Measurements from ENCODE around the gene ARFIP1. TPM values are rescaled to one million over a fixed set of nuclear protein-coding genes. Genes with fewer than 3 reads are reported as not detected.

ARFIP1 gene
- total and polyA plus RNA-seq, 9 of the 15 experiments (the other 6 are each of a cell fraction or from before 2014, with no cell fraction given) = 14.1 to 25.1 (median 20.9) TPM

DNA sequence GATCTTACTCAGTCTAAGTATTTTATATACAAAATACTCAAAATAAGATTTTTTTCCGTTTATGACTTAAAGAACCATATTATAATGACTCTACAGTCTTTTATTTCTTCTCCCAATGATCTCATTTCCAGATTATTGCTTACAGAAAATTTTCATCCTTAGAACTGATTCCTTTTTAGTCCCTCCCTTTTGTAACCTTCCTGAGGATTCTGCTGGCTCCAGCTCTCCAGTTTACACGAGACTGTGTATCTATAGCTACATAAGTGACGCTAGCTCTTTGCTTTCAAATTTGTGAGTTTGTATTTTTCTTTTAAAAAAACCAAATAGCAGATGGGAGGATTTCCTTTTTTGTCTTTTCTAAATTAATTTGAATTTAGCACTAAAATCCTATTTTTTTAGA is 180.3 kb downstream of the ARFIP1 start:
- Histone ChIP-seq H3K79me2 (ENCODE audit: control insufficient read depth, insufficient read depth, low read length) (no peaks in the 10 kb centered on the region), H3K27ac (ENCODE audit: extremely low read depth, low read depth, low read length) (no peak overlapping the region), H3K4me3 (no peak overlapping the region), H3K9me1 (ENCODE audit: control insufficient read depth, insufficient read depth, low read length) (no peaks in the 10 kb centered on the region), H3K27me3 (ENCODE audit: control insufficient read depth in 2 of 2, insufficient read depth in 2 of 2, low read length in 2 of 2) (peaks cover 0 to 15% of the 10 kb centered on the region in 2 experiments; a peak in 2 of 5 replicates), H3K9me3 (replicated peaks; ENCODE audit: control insufficient read depth, insufficient read depth, low read depth, low read length) (no peaks in the 10 kb centered on the region), H3K36me3 (ENCODE audit: control insufficient read depth, insufficient read depth, low read length) (no peaks in the 10 kb centered on the region), H3K9ac (ENCODE audit: insufficient read depth in 1 of 2, low read depth in 2 of 2, low read length in 2 of 2) (no peak overlapping the region), H3K4me2 (ENCODE audit: insufficient read depth, low read length) (no peak overlapping the region), H3K4me1 (replicated peaks in 1 of 2; ENCODE audit: control insufficient read depth in 2 of 2, insufficient read depth in 2 of 2, low read length in 2 of 2) (peaks cover 7 to 25% of the 10 kb centered on the region in 2 experiments), H2AFZ (ENCODE audit: low read depth, low read length) (no peak overlapping the region), H4K20me1 (replicated peaks; ENCODE audit: control insufficient read depth, insufficient read depth, low read length) (no peaks in the 10 kb centered on the region)
- intact Hi-C loops (cut with micrococcal nuclease) (no loop called here), in situ Hi-C loops (cut with MboI) (no loop called here)
- DNase-seq (ENCODE audit: extremely low read depth in 1 of 4, low spot score in 3 of 4) = no peak
- TF ChIP-seq ARID2 (IDR thresholded peaks at IDR 0.05) (no peak), ZNF143 (CRISPR knock-in tag; IDR thresholded peaks at IDR 0.05) (no peak), PYGO2 (tag; IDR thresholded peaks at IDR 0.05) (no peak), GTF2E2 (tag; IDR thresholded peaks at IDR 0.05) (no peak), SREBF1 (IDR thresholded peaks at IDR 0.05; ENCODE audit: borderline replicate concordance, low read depth, low read length) (no peak), TFAM (CRISPR knock-in tag; conservative IDR thresholded peaks at IDR 0.05) (no peak), ZNF134 (CRISPR knock-in tag; conservative IDR thresholded peaks at IDR 0.05) (no peak), ZBTB11 (CRISPR knock-in tag; IDR thresholded peaks at IDR 0.05) (no peak), ZNF212 (CRISPR knock-in tag; IDR thresholded peaks at IDR 0.05) (no peak), MTF1 (CRISPR knock-in tag; IDR thresholded peaks at IDR 0.05; ENCODE audit: borderline replicate concordance) (no peak), HMG20B (CRISPR knock-in tag; IDR thresholded peaks at IDR 0.05) (no peak)
- TF ChIP-seq, protein P1, sequence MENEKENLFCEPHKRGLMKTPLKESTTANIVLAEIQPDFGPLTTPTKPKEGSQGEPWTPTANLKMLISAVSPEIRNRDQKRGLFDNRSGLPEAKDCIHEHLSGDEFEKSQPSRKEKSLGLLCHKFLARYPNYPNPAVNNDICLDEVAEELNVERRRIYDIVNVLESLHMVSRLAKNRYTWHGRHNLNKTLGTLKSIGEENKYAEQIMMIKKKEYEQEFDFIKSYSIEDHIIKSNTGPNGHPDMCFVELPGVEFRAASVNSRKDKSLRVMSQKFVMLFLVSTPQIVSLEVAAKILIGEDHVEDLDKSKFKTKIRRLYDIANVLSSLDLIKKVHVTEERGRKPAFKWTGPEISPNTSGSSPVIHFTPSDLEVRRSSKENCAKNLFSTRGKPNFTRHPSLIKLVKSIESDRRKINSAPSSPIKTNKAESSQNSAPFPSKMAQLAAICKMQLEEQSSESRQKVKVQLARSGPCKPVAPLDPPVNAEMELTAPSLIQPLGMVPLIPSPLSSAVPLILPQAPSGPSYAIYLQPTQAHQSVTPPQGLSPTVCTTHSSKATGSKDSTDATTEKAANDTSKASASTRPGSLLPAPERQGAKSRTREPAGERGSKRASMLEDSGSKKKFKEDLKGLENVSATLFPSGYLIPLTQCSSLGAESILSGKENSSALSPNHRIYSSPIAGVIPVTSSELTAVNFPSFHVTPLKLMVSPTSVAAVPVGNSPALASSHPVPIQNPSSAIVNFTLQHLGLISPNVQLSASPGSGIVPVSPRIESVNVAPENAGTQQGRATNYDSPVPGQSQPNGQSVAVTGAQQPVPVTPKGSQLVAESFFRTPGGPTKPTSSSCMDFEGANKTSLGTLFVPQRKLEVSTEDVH (IDR thresholded peaks at IDR 0.05; ENCODE audit: low read depth, partially characterized antibody) = no peak
- ATAC-seq = no peak
- 39% methylated on average over 3 of the region's 3 CpGs for WGBS (ENCODE audit: insufficient coverage, low coverage, missing lambda C conversion rate)
- CTCF ChIA-PET (ENCODE audit: low intra/inter-chr PET ratio) = no interaction called here
- POLR2A ChIA-PET = interaction anchor here (1.1 kb wide), 1 partner anchor 15 kb away, joined by 4 read pairs; no protein-coding TSS in a partner anchor
- no peak for FAIRE-seq
- BruUV-seq (replicated peaks) = no TSS peak
